Gastrocnemius medialis (tissue), 4 donors: ENCODE measurements around the gene KBTBD2. TPM values are rescaled to one million over a fixed set of nuclear protein-coding genes. Genes with fewer than 3 reads are reported as not detected.
"Not testable (repeated sequence)": the region's sequence is repeated elsewhere in the genome, so short reads cannot be mapped to it uniquely, and the experiment has no call there.

Source experiments
- ATAC-seq, 2 donors: fragments of 150-250 bp; one replicate each; pipeline ENCODE4 v1.9.1; 2016
- DNase-seq, 2 donors: peaks; one replicate each; pipeline ENCODE4 v3.0.0-alpha.2; 2019
- H3K27ac ChIP-seq, 4 donors: fragments of 200-600 bp; sonication (generic); 1 replicate in 1 of 4; 2 replicates in 3 of 4; pipeline ENCODE4 v1.5.1; 2016 to 2018; ENCODE audit warnings: mild to moderate bottlenecking in 2 of 4, moderate library complexity in 1 of 4
- H3K27me3 ChIP-seq, 3 donors: fragments of 200-600 bp; sonication (generic) in 2 of 3; 1 replicate in 1 of 3; 2 replicates in 2 of 3; pipeline versions ENCODE4 v1.5.1 to v1.6.0; 2016 to 2019; ENCODE audit warnings: mild to moderate bottlenecking in 1 of 3, moderate library complexity in 1 of 3
- H3K36me3 ChIP-seq, 2 donors: fragments of 200-600 bp; sonication (generic) in 1 of 2; one replicate each; pipeline ENCODE4 v1.5.1; 2017 to 2018
- H3K4me1 ChIP-seq, 2 donors: fragments of 200-600 bp; sonication (generic) in 1 of 2; one replicate each; pipeline ENCODE4 v1.5.1; 2016 to 2017; ENCODE audit warnings: mild to moderate bottlenecking in 2 of 2
- H3K4me3 ChIP-seq, 4 donors: fragments of 200-600 bp; sonication (generic) in 3 of 4; 1 replicate in 1 of 4; 2 replicates in 3 of 4; pipeline ENCODE4 v1.5.1; 2016 to 2019; ENCODE audit warnings: mild to moderate bottlenecking in 2 of 4
- H3K9me3 ChIP-seq, 3 donors: fragments of 200-600 bp; sonication (generic) in 2 of 3; 1 replicate in 1 of 3; 2 replicates in 2 of 3; pipeline ENCODE4 v1.5.1; 2016 to 2019
- CTCF ChIP-seq, 5 experiments: fragments of 450-650 bp in 3 of 5; fragments of 200-600 bp in 2 of 5; sonication (generic) in 2 of 5; IDR thresholded peaks in 4 of 5; conservative IDR thresholded peaks in 1 of 5; 1 replicate in 4 of 5; 2 replicates in 1 of 5; pipeline ENCODE4 v1.5.1; 2016 to 2019; ENCODE audit warnings: antibody characterized with exemption in 5 of 5, mild to moderate bottlenecking in 3 of 5, moderate library complexity in 3 of 5
- POLR2A ChIP-seq, 2 donors: fragments of 450-650 bp; IDR thresholded peaks; one replicate each; pipeline ENCODE4 v1.6.1; 2017; ENCODE audit warnings: antibody characterized with exemption in 2 of 2, mild to moderate bottlenecking in 2 of 2, moderate library complexity in 2 of 2
- in situ Hi-C, 4 donors: fragments of 200-750 bp; cut with MboI; loops; one replicate each; pipeline versions ENCODE4 v1.15.0 to v1.8.0; 2017; ENCODE audit warnings: low sequenced_read_pairs in 4 of 4
- intact Hi-C: fragments of 100-400 bp; cut with DNase I; formaldehyde crosslinking; loops from one replicate; pipeline ENCODE4 v1.15.1; 2023; ENCODE audit warnings: low total_unique reads
- total RNA-seq, 4 donors: library from RNA; depleted of rRNA; stranded (reverse); fragments of >200 nt; gene quantifications; one replicate each; pipeline versions ENCODE4 v1.1.0 to v1.2.3, GENCODE V29; 2016

The KBTBD2 gene
- total RNA-seq, 4 donors from 2014 or later: 54.3 to 92.5 (median 64.1) TPM

DNA sequence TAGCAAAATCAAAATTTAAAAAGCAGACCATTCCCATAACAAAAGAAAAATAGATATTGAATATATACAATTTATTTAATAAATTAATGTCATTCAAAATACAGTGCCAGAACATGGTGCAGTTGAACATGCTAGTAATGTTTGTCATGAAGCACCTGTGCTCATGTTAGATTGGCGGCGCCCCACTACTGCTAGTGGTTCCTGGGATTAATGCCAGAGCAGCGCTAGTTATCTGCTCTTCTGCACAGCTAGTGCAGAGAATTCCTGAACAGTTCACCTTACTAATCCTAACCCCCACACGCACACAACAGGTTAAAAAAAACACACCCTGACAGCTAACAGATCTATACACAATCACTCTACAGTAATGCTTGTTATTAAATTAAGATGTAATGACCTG, 23.4 kb downstream of the KBTBD2 start:
- TF ChIP-seq CTCF (IDR thresholded peaks at IDR 0.05 in 4 of 5, conservative IDR thresholded peaks at IDR 0.05 in 1 of 5) (no peak), POLR2A (IDR thresholded peaks at IDR 0.05) (no peak)
- no peak for DNase-seq
- peaks cover 39 to 60% of the 10 kb centered on the region in 2 donors for H3K4me1 ChIP-seq
- no peak for ATAC-seq
- intact Hi-C loops (no loop called here), in situ Hi-C loops (no loop called here)
- no peak overlapping the region for H3K27ac ChIP-seq
- no peaks in the 10 kb centered on the region for H3K9me3 ChIP-seq
- H3K36me3 ChIP-seq: peaks cover 0 to 29% of the 10 kb centered on the region in 2 donors
- H3K4me3 ChIP-seq: no peak overlapping the region
- H3K27me3 ChIP-seq: no peaks in the 10 kb centered on the region

- H3K4me1 ChIP-seq: peaks cover 13 to 44% of the 10 kb centered on the region in 2 donors
- no peak overlapping the region for H3K4me3 ChIP-seq
- intact Hi-C loops (no loop called here), in situ Hi-C loops (no loop called here)
- no peak for DNase-seq
- H3K27me3 ChIP-seq: no peaks in the 10 kb centered on the region
- ATAC-seq: no peak
- no peak overlapping the region for H3K27ac ChIP-seq
- H3K36me3 ChIP-seq: peaks cover 0 to 22% of the 10 kb centered on the region in 2 donors
- no peak for TF ChIP-seq POLR2A (IDR thresholded peaks at IDR 0.05)
- TF ChIP-seq CTCF (IDR thresholded peaks at IDR 0.05 in 4 of 5, conservative IDR thresholded peaks at IDR 0.05 in 1 of 5): no peak
- H3K9me3 ChIP-seq: no peaks in the 10 kb centered on the region
These were observed 26.0 kb downstream of the KBTBD2 start for GRCh38 chr7:32865448-32866030.

GRCh38 chr7:32863872-32864271, 27.7 kb downstream of the KBTBD2 start:
- peaks cover 5 to 38% of the 10 kb centered on the region in 2 donors for H3K4me1 ChIP-seq
- in situ Hi-C loops, H3K27me3 ChIP-seq, H3K36me3 ChIP-seq, H3K4me3 ChIP-seq, H3K27ac ChIP-seq, DNase-seq, ATAC-seq, H3K9me3 ChIP-seq, intact Hi-C loops: not testable (repeated sequence)

DNA sequence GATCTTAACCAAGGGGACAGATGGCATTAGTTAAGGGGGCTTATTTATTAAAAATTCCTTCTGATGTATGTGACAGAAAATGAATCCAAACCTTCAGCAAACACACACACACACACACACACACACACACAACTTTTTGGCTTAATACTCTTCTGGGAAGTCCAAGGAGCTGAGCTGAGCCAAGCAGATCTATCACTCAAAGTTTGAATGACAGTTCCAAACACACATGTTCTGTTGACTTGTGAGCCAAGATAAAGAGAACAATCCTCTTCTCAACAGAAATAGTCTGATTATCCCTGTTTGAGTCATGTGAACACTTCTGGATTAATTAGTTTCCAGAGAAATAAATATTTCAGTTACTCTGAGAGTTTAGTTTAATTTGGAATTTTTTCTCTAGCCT, 31.5 kb downstream of the KBTBD2 start:
- no peaks in the 10 kb centered on the region for H3K9me3 ChIP-seq
- H3K4me1 ChIP-seq: peaks cover 0 to 22% of the 10 kb centered on the region in 2 donors
- TF ChIP-seq POLR2A (IDR thresholded peaks at IDR 0.05) (no peak), CTCF (IDR thresholded peaks at IDR 0.05 in 4 of 5, conservative IDR thresholded peaks at IDR 0.05 in 1 of 5) (no peak)
- in situ Hi-C loops: no loop called here
- no peak for ATAC-seq
- intact Hi-C loops: no loop called here
- no peaks in the 10 kb centered on the region for H3K27me3 ChIP-seq
- no peak overlapping the region for H3K27ac ChIP-seq
- H3K36me3 ChIP-seq: no peaks in the 10 kb centered on the region
- no peak for DNase-seq
- no peak overlapping the region for H3K4me3 ChIP-seq

- in situ Hi-C loops (no loop called here), intact Hi-C loops (no loop called here)
- Histone ChIP-seq H3K4me3 (no peak overlapping the region), H3K4me1 (peaks cover 0 to 22% of the 10 kb centered on the region in 2 donors), H3K9me3 (no peaks in the 10 kb centered on the region), H3K27me3 (no peaks in the 10 kb centered on the region), H3K36me3 (no peaks in the 10 kb centered on the region), H3K27ac (no peak overlapping the region)
- ATAC-seq (no peak), DNase-seq (no peak)
- TF ChIP-seq CTCF (IDR thresholded peaks at IDR 0.05 in 4 of 5, conservative IDR thresholded peaks at IDR 0.05 in 1 of 5) (no peak), POLR2A (IDR thresholded peaks at IDR 0.05) (no peak)
These were observed 32.9 kb downstream of the KBTBD2 start for GRCh38 chr7:32858648-32859047.

- DNase-seq, H3K27ac ChIP-seq, H3K36me3 ChIP-seq, ATAC-seq, H3K4me3 ChIP-seq, H3K27me3 ChIP-seq, H3K9me3 ChIP-seq, intact Hi-C loops, in situ Hi-C loops: not testable (repeated sequence)
- H3K4me1 ChIP-seq: peaks cover 0 to 19% of the 10 kb centered on the region in 2 donors
These were observed 34.5 kb downstream of the KBTBD2 start for GRCh38 chr7:32857063-32857462.

GRCh38 chr7:32855837-32856775, 35.5 kb downstream of the KBTBD2 start:
- H3K4me3 ChIP-seq, H3K27me3 ChIP-seq, H3K36me3 ChIP-seq, DNase-seq, H3K27ac ChIP-seq, in situ Hi-C loops, intact Hi-C loops, H3K9me3 ChIP-seq: not testable (repeated sequence)
- peaks cover 0 to 17% of the 10 kb centered on the region in 2 donors for H3K4me1 ChIP-seq
- ATAC-seq: peak in 1 of 2 donors; percentile 18
